HG02943 (cell line): ENCODE results near the gene ZNF615.
"Not testable (repeated sequence)": the region's sequence is repeated elsewhere in the genome, so short reads cannot be mapped to it uniquely, and the experiment has no call there.

Experiments used
- ATAC-seq: cut with Tn5 transposase; IDR thresholded peaks from one replicate; pipeline ENCODE4 v1.9.1; 2021; ENCODE audit warnings: mild to moderate bottlenecking, low read depth, moderate library complexity; ENCODE audit not compliant: unreplicated experiment

Gene ZNF615

DNA sequence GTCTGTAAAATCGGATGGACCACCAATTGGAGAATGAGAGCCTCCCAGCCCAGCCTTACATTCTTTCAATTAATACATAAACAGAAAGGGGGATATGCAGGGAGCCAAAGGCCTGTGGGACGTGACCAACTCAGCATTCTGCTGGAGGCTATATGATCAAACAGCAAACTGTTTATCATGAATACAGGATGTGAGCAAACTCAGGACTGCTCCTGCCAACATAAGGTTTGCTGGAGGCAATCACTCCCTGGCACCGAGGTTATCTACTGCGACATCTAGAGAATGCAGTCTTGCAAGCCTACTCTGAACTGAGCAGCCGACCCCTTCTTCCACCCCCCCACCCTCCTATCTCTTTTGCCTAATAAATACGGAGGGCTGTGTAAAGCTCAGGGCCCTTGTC is 27.1 kb downstream of the ZNF615 start:
- not testable (repeated sequence) for ATAC-seq

DNA sequence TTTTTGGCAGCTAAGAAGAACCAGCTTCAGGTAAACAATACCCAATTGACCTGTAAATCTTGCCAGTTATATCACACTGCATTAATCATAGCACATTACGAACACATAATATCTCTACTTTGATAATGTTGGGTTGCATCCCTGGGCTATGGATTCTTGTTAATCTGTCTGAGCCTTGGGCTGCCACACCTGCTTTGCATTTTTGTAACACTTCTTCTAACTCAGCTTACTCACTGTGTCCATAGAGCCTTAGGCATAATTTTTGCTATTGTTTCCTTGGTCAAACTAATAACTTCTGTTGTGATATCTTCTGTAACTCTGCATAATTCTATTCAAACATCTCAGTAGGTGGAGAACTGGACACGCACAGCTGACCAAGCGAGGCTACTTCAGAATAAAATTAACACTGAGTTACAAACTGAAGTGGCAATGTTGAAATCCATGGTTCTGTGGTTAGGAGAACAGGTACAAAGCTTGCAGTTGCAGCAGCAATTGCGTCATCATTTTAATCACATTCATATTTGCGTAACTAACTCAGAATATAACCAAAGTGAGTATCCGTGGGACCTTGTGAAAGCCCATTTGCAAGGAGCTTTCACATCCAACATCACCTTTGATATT is 27.8 kb downstream of the ZNF615 start:
- no peak for ATAC-seq

DNA sequence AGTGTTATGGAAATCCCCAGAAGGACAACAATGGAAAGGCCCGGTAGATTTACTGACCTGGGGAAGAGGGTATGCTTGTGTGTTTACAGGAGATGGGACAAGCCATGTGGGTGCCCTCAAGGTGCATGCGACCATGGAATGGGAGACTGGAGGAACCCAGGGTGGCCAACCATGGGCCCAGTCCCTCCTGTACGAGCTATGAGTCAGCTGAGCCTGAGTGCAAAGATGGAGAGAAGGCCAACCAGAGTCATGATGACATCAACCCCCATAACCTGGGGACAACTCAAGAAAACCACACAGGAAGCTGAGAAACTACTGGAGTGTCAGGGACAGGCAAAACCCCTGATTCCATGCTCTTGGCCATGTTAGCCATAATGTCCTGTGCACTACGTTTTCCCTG is 29.1 kb downstream of the ZNF615 start:
- ATAC-seq, result no peak

DNA sequence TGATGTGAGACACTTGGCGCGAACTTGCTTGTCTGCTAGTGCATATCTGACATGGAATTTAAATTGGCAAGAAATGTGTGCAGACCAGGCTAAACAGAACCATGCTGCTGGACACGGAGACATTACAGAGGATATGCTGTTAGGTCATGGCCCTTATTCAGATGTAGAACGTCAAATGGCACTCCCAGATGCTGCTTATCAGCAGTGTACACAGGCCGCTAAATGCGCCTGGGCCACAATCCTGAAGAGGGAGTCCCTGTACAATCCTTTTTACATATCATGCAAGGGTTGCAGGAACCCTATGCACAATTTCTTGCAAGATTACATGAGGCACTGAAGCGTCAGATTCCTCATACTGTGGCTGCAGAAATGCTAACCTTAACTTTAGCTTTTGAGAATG is 30.7 kb downstream of the ZNF615 start:
- no peak for ATAC-seq

DNA sequence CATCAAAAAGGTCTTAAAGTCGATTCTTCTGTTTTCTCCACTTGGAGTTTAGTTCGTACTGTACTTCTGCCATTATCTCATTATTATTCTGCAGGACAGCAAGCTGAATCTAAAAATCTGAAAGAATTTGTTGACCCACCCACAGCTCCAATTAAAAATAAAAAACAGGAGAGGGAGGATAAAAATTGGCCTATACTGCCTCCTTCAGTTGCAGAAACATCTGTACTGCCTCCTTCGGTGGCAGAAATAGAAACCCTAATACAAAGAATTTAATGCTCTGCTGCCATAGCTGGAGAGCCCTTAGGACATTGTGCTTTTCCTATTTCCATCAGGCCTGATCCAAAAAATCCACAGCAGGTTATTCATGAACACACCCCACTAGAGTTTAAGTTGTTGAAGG is 31.2 kb downstream of the ZNF615 start:
- ATAC-seq, result no peak

DNA sequence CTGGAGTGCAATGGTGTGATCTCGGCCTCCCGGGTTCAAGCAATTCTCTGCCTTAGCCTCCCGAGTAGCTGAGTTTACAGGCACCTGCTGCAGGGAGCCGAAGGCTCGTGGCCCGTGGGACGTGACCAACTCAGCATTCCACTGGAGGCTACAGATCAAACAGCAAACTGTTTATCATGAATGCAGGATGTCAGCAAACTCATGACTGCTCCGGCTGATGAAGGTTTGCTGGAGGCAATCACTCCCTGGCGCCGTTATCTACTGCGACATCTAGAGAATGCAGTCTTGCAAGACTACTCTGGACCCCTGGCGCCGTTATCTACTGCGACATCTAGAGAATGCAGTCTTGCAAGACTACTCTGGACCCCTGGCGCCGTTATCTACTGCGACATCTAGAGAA is 32.2 kb downstream of the ZNF615 start:
- not testable (repeated sequence) for ATAC-seq

DNA sequence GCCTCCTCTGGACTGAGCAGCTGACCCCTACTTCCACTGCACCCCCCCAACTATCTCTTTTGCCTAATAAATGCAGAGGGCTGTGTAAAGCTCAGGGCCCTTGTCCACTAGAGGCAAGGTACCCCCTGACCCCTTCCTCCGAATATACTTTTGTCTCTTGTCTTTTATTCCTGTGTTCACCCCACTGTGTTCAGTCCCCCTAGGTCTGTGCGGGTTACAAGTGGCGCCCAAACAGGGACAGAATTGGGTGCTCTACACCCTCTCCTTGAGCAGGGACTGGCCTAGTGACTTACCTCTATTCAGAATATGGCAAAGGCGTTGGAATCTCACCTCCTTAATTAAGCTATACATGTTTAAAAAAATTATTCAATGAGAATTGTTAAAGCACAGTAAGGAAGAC is 36.4 kb downstream of the ZNF615 start:
- ATAC-seq, result no peak

DNA sequence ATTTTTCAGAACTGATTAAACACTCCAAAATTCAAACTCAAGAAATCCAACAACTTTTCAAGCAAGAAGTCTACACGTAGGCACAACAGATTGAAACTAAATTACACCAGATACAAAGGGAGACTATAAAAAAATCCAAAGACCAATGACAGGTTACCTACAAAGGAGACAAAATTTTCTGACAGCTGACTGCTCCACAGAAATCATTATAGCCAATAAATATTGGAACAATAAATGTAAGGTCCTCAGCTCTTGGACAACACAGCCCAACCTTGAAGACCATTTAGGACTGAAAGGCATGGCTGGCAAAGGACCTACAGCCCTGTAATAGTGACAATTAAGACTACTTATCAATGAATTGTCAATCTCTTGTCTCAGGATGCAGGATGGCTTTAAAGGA is 37.3 kb downstream of the ZNF615 start:
- ATAC-seq, result no peak

DNA sequence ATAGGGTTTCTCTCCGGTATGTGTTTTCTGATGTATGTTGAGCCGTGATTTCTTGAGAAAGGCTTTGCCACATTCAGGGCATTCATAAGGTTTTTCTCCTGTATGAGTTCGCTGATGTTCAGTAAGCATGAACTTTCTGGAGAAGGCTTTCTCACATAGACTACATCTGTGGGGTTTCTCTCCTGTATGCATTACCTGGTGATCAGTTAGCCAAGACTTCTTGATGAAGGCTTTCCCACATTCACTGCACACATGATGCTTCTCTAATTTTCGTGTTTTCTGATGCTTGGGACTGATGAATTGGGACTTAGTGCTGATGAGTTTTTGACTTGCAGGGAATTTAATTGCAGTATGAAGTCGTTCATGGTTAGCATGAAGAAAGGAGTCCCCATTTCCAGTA is 42.4 kb downstream of the ZNF615 start:
- ATAC-seq, result no peak

DNA sequence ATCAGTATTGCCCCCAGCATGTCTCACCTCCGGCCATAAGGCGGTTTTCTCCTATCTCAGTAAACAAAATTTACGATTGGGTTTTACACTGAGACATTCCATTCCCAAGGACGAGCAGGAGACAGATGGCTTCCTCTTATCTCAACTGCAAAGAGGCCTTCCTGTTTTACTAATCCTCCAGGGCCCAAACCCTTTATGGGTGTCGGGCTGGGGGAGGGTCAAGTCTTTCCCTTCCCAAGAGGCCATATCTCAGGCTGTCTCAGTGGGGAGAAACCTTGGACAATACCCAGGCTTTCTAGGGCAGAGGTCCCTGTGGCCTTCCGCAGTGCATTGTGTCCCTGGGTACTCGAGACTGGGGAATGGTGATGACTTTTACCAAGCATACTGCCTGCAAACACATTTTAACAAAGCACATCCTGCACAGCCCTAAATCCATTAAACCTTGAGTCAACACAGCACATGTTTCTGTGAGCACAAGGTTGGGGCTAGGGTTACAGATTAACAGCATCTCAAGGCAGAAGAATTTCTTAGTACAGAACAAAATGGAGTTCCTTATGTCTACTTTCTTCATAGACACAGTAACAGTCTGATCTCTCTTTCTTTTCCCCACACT is 47.3 kb downstream of the ZNF615 start:
- ATAC-seq, result not testable (repeated sequence)

DNA sequence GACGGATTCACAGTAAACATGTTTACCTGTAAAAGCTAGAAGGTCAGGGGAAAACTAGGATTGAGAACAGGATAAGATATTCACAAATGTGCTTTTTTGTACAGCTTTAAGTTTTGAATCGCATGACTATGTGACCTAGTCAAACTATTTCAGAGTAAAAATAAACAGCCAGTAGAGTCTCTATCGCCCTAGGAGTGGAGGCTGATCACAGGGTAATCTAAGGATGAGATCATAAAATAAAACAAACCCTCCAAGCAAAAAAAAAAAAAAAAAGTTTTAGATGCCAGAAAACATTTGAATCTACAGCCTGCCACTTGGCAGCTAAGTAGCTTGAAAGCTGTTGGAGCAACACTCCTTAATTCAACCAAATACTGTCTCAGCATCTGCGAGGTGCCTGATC is 48.2 kb downstream of the ZNF615 start:
- no peak for ATAC-seq

DNA sequence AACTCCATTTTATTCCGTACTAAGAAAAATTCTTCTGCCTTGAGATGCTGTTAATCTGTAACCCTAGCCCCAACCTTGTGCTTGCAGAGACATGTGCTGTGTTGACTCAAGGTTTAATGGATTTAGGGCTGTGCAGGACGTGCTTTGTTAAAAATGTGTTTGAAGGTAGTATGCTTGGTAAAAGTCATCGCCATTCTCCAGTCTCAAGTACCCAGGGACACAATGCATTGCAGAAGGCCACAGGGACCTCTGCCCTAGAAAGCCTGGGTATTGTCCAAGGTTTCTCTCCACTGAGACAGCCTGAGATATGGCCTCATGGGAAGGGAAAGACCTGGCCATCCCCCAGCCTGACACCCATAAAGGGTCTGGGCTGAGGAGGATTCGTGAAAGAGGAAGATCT is 50.2 kb downstream of the ZNF615 start:
- ATAC-seq, result not testable (repeated sequence)

DNA sequence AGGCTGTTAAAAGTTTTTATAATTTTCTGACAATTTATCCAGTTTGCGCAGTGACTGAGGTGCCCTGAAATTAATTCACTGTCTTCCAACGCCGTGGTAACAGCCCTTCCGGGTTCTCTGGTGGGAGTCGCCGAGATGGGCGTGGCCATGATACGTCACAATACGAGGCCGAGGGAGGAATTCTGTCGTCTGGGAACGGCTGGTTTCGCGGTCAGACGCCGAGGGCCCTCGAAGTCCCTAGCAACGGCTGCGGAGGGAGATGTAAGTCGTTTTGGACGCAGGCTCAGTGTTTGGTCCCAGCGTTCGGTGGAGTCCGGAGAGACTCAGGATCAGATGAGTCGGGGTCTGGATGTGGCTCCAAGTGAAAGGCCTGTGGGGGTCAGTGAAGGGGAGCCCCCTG is 59.0 kb downstream of the ZNF615 start:
- ATAC-seq, result no peak

DNA sequence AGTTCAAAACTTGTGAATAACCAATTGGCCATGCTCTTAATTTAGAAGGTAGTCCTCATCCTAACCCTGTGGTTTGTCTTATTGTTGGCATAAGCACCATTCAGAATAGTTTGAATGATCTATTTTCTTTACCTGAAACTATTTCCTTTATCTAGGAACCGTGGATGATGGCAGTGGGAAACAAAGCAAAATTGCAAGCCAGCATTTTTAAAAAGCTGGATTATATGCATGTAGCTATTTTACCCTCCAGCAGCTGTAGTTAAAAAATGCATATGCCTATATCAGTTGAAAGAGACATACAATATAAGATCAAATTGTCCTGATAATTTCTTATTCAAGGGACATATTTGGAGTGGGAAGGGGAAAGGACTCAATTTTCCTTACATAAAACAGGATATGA is 61.4 kb downstream of the ZNF615 start:
- ATAC-seq, result no peak

DNA sequence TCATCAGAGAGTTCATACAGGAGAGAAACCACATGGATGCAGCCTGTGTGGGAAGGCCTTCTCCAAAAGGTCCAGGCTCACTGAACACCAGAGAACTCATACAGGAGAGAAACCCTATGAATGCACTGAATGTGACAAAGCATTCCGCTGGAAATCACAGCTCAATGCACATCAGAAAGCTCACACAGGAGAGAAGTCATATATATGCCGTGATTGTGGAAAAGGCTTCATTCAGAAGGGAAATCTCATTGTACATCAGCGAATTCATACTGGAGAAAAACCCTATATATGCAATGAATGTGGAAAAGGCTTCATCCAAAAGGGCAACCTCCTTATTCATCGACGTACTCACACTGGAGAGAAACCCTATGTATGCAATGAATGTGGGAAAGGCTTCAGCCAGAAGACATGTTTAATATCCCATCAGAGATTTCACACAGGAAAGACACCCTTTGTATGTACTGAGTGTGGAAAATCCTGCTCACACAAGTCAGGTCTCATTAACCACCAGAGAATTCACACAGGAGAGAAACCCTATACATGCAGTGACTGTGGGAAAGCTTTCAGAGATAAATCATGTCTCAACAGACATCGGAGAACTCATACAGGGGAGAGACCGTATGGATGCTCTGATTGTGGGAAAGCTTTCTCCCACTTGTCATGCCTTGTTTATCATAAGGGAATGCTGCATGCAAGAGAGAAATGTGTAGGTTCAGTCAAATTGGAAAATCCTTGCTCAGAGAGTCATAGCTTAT is 63.0 kb downstream of the ZNF615 start:
- ATAC-seq, result no peak
